CD14-positive monocyte (primary cell): Measurements from ENCODE around the gene BBS10. TPM values are rescaled to one million over a fixed set of nuclear protein-coding genes. Genes with fewer than 3 reads are reported as not detected.

Experiments used
- DNase-seq, 3 donors: peaks; one replicate each; pipeline ENCODE4 v3.0.0-alpha.2; 2011 to 2022
- H2AFZ ChIP-seq: 2 replicates; pipeline ENCODE4 v1.6.0; 2012; ENCODE audit warnings: mild to moderate bottlenecking, low read depth, low read length, inconsistent platforms; ENCODE audit not compliant: insufficient read depth, poor library complexity, severe bottlenecking
- H3K27ac ChIP-seq, 2 donors: 1 replicate in 1 of 2; 2 replicates in 1 of 2; pipeline ENCODE4 v1.5.1; 2012 to 2013; ENCODE audit warnings: low read length in 2 of 2, control low read depth in 1 of 2, inconsistent platforms in 1 of 2, low read depth in 1 of 2, mild to moderate bottlenecking in 1 of 2
- H3K27me3 ChIP-seq, 2 donors: one replicate each; pipeline versions ENCODE4 v1.6.0 to v1.6.1; 2011 to 2013; ENCODE audit warnings: low read length in 2 of 2; ENCODE audit not compliant: control insufficient read depth in 2 of 2, insufficient read depth in 2 of 2
- H3K36me3 ChIP-seq, 2 donors: replicated peaks in 1 of 2; 1 replicate in 1 of 2; 2 replicates in 1 of 2; pipeline versions ENCODE4 v1.5.1 to v1.6.1; 2012 to 2013; ENCODE audit warnings: low read length in 2 of 2, control low read depth in 1 of 2, inconsistent platforms in 1 of 2, mild to moderate bottlenecking in 1 of 2; ENCODE audit not compliant: insufficient read depth in 2 of 2, control insufficient read depth in 1 of 2
- H3K4me1 ChIP-seq, 2 donors: 1 replicate in 1 of 2; 2 replicates in 1 of 2; pipeline versions ENCODE4 v1.5.1 to v1.6.1; 2012 to 2013; ENCODE audit warnings: low read length in 2 of 2, control low read depth in 1 of 2, inconsistent platforms in 1 of 2, mild to moderate bottlenecking in 1 of 2, moderate library complexity in 1 of 2; ENCODE audit not compliant: insufficient read depth in 2 of 2, control insufficient read depth in 1 of 2
- H3K4me2 ChIP-seq: replicated peaks from 2 replicates; pipeline ENCODE3; 2012; ENCODE audit warnings: low read length, moderate library complexity, mild to moderate bottlenecking; ENCODE audit not compliant: poor library complexity, severe bottlenecking; ENCODE audit errors: extremely low read depth
- H3K4me3 ChIP-seq, 3 experiments: fragments of 200-600 bp in 1 of 3; sonication (generic) in 1 of 3; replicated peaks in 1 of 3; 1 replicate in 2 of 3; 2 replicates in 1 of 3; pipeline ENCODE4 v1.5.1; 2011 to 2013; ENCODE audit warnings: low read length in 3 of 3, mild to moderate bottlenecking in 3 of 3, control low read depth in 2 of 3, low read depth in 2 of 3, inconsistent platforms in 1 of 3, moderate library complexity in 1 of 3
- H3K79me2 ChIP-seq: 2 replicates; pipeline ENCODE4 v1.6.0; 2012; ENCODE audit warnings: mild to moderate bottlenecking, control low read depth, inconsistent platforms, low read length, moderate library complexity; ENCODE audit not compliant: insufficient read depth
- H3K9ac ChIP-seq: 2 replicates; pipeline ENCODE4 v1.6.0; 2017; ENCODE audit warnings: low read length, mild to moderate bottlenecking; ENCODE audit not compliant: insufficient read depth, poor library complexity, severe bottlenecking
- H3K9me3 ChIP-seq, 2 donors: replicated peaks in 1 of 2; 1 replicate in 1 of 2; 2 replicates in 1 of 2; pipeline versions ENCODE4 v1.5.1 to v1.6.1; 2012 to 2013; ENCODE audit warnings: low read length in 2 of 2, control low read depth in 1 of 2; ENCODE audit not compliant: control insufficient read depth in 1 of 2, insufficient read depth in 1 of 2
- H4K20me1 ChIP-seq: 2 replicates; pipeline ENCODE4 v1.6.0; 2012; ENCODE audit warnings: mild to moderate bottlenecking, low read length, control low read depth, moderate library complexity; ENCODE audit not compliant: insufficient read depth
- H3K27ac Mint-ChIP-seq, 7 donors: one replicate each; pipeline ENCODE4 v1.8.0; 2020; ENCODE audit warnings: mild to moderate bottlenecking in 7 of 7, mixed read lengths in 7 of 7, moderate library complexity in 6 of 7, inconsistent platforms in 2 of 7
- H3K27me3 Mint-ChIP-seq, 3 donors: one replicate each; pipeline ENCODE4 v1.8.0; 2021 to 2022; ENCODE audit warnings: low read depth in 3 of 3, mild to moderate bottlenecking in 3 of 3, mixed read lengths in 3 of 3, moderate library complexity in 3 of 3, inconsistent platforms in 1 of 3
- H3K36me3 Mint-ChIP-seq, 2 donors: one replicate each; pipeline ENCODE4 v1.8.0; 2020; ENCODE audit warnings: mixed read lengths in 2 of 2, inconsistent platforms in 1 of 2, mild to moderate bottlenecking in 1 of 2
- H3K4me1 Mint-ChIP-seq: one replicate; pipeline ENCODE4 v1.8.0; 2020; ENCODE audit warnings: mild to moderate bottlenecking, mixed read lengths
- H3K4me3 Mint-ChIP-seq, 2 donors: one replicate each; pipeline ENCODE4 v1.8.0; 2020; ENCODE audit warnings: mild to moderate bottlenecking in 2 of 2, mixed read lengths in 2 of 2, moderate library complexity in 1 of 2
- H3K9me3 Mint-ChIP-seq, 7 donors: one replicate each; pipeline ENCODE4 v1.8.0; 2020 to 2022; ENCODE audit warnings: mixed read lengths in 7 of 7, mild to moderate bottlenecking in 6 of 7, moderate library complexity in 6 of 7, inconsistent platforms in 2 of 7
- CTCF ChIP-seq: fragments of 200-600 bp; IDR thresholded peaks from one replicate; pipeline ENCODE4 v1.8.0; 2022; ENCODE audit warnings: antibody characterized with exemption, mild to moderate bottlenecking
- WGBS: methylation state at CpG from one replicate; pipeline ENCODE4 v1.1.5; 2013; ENCODE audit warnings: missing lambda C conversion rate; ENCODE audit not compliant: insufficient coverage; 5-methylcytosine and 5-hydroxymethylcytosine counted together
- intact Hi-C, 2 donors: fragments of 100-400 bp; cut with micrococcal nuclease; formaldehyde crosslinking; loops; one replicate each; pipeline versions ENCODE4 v1.15.0 to v1.15.1; 2023
- polyA plus RNA-seq, 3 donors: library from polyadenylated mRNA; depleted of rRNA in 1 of 3; unstranded in 2 of 3; stranded (reverse) in 1 of 3; fragments of 300-500 nt in 2 of 3; fragments of >200 nt in 1 of 3; fragmentation: Illumina TruSeq in 2 of 3; gene quantifications; 1 replicate in 2 of 3; 2 replicates in 1 of 3; pipeline ENCODE4 v1.2.3, GENCODE V29; 2012 to 2021

BBS10 gene
- polyA plus RNA-seq, 3 donors, result 1.4 to 2.6 (median 1.8) TPM

- Histone ChIP-seq H3K4me3 (no peak overlapping the region), H3K79me2 (no peaks in the 10 kb centered on the region), H3K4me2 (no peak overlapping the region), H3K27ac (no peak overlapping the region), H3K27me3 (no peaks in the 10 kb centered on the region), H4K20me1 (no peaks in the 10 kb centered on the region), H3K9ac (no peak overlapping the region), H3K4me1 (no peaks in the 10 kb centered on the region), H2AFZ (no peak overlapping the region), H3K36me3 (peaks cover 69 to 84% of the 10 kb centered on the region in 2 donors), H3K9me3 (no peaks in the 10 kb centered on the region)
- Mint-ChIP-seq H3K4me1 (peaks cover 3% of the 10 kb centered on the region), H3K4me3 (no peak overlapping the region), H3K27ac (no peak overlapping the region), H3K9me3 (no peaks in the 10 kb centered on the region), H3K27me3 (no peaks in the 10 kb centered on the region), H3K36me3 (peaks cover 64 to 75% of the 10 kb centered on the region in 2 donors)
- TF ChIP-seq CTCF, result no peak
- DNase-seq, result no peak
- intact Hi-C loops, result no loop called here
Measured at GRCh38 chr12:76375939-76376338, 27.7 kb upstream of the BBS10 start.

DNA sequence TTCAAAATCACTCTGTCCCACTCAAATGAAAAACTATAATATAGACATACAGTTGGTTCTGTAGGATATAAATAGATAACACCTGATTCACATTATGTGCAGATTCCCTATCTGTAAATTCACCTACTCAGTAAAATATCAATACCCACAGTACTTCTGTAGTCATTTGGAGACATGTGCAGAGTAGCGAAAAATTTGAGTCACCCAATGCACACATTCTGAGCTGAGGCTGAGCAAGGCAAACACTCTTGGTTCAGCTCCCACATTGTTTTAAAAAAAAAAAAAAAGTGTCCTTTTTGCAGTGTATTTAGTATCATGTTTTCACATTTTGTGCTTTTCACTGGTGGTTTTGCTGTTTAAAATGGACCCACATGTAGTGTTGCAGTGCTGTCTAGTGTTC is 27.3 kb upstream of the BBS10 start:
- Mint-ChIP-seq H3K4me3 (no peak overlapping the region), H3K27ac (no peak overlapping the region), H3K36me3 (peaks cover 69 to 78% of the 10 kb centered on the region in 2 donors), H3K9me3 (no peaks in the 10 kb centered on the region), H3K4me1 (peaks cover 3% of the 10 kb centered on the region), H3K27me3 (no peaks in the 10 kb centered on the region)
- no peak overlapping the region for H3K4me2 ChIP-seq
- H3K4me1 ChIP-seq, result no peaks in the 10 kb centered on the region
- no peak overlapping the region for H3K9ac ChIP-seq
- 100% methylated on average over 1 of the region's 1 CpG for WGBS
- no peaks in the 10 kb centered on the region for H3K79me2 ChIP-seq
- H3K9me3 ChIP-seq, result no peaks in the 10 kb centered on the region
- H4K20me1 ChIP-seq, result no peaks in the 10 kb centered on the region
- H3K27ac ChIP-seq, result no peak overlapping the region
- no peaks in the 10 kb centered on the region for H3K27me3 ChIP-seq
- DNase-seq, result no peak
- no peak for TF ChIP-seq CTCF
- intact Hi-C loops, result no loop called here
- no peak overlapping the region for H3K4me3 ChIP-seq
- H3K36me3 ChIP-seq, result peaks cover 74 to 89% of the 10 kb centered on the region in 2 donors
- H2AFZ ChIP-seq, result no peak overlapping the region
